GM19239 (cell line): ENCODE measurements around the gene DCAF10.
A peak's percentile ranks its signal among the peaks of the same experiment; 100 is the strongest.
"Not testable (repeated sequence)": the region's sequence is repeated elsewhere in the genome, so short reads cannot be mapped to it uniquely, and the experiment has no call there.

Experiments used
- DNase-seq: peaks from one replicate; pipeline ENCODE4 v3.0.0; 2011; ENCODE audit warnings: low spot score; ENCODE audit not compliant: insufficient read length
- FAIRE-seq: peaks from 2 replicates; lab custom pipeline; 2011; peaks lifted over from hg19 to GRCh38; lab: Jason Lieb, UNC

DCAF10 gene

DNA sequence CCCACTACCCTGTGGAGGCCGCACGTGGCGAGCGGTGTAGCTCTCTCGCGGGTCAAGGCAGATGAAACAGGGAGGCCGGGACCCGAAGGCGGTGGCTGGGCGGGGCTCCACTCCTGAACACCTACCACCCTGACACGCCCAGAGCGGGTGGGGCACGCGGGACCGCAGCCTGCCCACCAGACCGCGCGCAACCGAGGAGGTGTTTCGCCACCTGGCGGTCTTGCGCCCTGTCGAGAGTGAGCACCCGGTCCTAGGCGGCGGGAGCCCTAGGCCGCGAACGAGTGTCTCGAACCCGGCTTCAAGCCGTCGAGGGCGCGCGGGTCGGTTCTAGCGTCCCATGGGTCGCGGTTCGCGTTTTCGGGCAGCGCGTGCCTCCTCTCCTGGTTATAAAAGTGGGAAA, 13.5 kb upstream of the DCAF10 start:
- FAIRE-seq (no peak), DNase-seq (no peak)

DNA sequence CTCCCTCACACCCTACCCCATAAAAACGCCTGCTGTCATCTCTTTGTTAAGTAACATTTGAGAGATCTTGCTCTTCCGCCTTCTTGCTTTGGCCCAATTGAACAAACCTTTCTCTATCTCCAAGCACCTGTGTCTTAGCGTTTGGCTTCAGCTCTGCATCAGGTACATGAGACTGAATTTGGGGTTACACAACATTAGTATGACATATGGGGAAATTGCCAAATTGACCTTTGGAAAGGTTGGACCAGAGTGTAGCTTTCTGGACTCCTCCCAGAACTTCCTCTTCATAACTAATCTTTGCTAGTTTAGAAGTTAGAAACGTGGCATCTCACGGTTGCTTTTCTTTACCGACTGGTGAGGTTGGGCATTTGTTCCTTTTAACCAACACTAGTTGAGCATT, 12.3 kb upstream of the DCAF10 start:
- no peak for FAIRE-seq
- no peak for DNase-seq

DNA sequence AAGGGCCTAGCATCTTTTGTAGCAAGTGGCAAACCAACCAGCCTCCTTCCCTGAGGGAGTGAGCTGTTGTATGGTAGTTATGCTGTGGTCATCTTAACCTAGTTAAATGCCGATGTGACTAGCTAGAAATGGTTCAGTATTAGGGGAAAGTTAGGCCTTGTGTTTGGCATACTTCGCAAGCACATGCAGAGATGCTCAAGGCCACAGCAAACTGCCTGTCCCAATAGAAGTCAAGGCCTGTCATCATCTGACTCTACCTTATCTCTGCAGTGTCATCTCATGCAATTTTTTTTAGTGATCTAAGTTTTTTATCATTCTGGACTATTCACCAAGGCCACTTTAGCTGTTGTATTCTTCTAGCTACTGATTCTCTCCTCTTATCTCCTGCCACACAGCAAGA, 10.5 kb upstream of the DCAF10 start:
- FAIRE-seq (no peak), DNase-seq (no peak)

DNA sequence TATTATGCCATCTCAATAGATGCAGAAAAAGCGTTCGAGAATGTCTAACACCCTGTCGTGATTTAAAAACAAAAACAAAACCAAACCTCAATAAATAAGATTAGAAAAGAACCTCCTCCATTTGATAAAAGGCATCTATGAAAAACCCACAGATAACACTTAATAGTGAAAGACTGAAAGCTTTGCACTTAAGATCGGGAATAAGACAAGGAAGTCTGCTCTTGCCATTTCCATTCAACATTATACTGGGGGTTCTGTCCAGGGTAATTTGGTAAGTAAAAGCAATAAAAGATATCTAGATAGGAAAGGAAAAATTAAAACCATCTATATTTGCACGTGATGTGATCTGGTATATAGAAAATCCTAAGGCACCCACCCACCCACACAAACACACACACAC, 8.5 kb upstream of the DCAF10 start:
- FAIRE-seq (no peak), DNase-seq (no peak)

DNA sequence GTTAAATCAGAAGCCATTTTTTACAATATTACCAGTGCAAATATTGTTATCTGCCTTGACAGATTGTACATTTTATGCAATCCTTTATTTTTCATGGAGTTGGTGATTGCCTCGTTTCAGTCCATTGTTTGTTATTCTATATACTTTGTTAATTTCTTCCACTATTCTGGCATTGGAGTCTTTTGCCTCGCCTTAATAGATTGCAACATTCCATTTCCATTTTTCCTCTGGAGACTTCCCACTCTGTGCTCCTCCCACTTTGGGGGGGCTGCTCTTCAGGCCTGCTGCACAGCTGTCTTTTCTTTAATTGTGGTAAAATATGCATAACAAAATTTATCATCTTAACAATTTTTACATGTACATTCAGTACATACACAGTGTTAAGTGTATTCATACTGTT, 4.4 kb upstream of the DCAF10 start:
- FAIRE-seq (no peak), DNase-seq (no peak)

DNA sequence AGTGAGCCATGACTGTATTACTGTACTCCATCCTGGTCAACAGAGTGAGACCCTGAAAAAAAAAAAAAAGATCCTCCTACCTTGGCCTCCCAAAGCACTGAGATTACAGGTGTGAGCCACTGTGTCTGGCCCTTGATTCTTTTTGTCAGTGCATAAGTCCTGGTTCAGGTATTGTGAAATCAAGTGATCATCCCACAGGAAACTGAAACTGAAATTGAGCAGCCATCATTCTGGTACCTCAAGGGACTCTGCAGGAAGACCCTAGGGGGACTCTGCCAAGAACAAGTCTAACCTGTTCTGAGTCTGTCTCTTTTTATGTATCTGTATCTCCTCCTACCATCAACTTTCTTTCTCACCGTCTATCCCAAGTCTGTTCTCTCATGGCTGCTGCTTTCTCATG, 1.9 kb upstream of the DCAF10 start:
- DNase-seq, result no peak
- FAIRE-seq, result no peak

DNA sequence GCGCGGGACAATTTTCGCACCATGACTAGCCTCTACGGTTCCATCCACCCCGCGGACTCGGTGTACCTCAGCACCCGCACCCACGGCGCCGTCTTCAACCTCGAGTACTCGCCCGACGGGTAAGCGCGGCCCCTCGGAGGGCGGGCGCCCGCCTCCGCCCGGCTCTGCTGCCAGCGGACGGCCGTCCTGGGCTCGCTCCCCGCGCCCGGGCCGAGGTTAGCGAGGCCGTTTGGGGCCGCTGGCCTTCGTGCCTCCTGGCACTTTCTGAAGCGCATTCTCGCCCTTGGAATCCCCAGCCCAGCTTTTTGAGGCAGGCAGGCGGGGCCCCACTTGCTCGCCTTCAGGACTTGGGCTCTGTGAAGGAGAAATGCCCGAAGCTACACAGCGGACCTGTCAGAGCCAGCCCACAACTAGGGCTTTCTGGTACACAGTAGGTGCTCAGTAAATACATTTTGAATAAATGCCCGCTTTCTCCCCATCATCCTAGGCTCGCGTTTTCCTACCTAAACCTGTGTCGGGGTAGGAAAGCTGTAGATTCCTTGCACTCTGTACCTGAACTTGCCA, 772 bp downstream of the DCAF10 start:
- FAIRE-seq, result no peak
- DNase-seq, result no peak

DNA sequence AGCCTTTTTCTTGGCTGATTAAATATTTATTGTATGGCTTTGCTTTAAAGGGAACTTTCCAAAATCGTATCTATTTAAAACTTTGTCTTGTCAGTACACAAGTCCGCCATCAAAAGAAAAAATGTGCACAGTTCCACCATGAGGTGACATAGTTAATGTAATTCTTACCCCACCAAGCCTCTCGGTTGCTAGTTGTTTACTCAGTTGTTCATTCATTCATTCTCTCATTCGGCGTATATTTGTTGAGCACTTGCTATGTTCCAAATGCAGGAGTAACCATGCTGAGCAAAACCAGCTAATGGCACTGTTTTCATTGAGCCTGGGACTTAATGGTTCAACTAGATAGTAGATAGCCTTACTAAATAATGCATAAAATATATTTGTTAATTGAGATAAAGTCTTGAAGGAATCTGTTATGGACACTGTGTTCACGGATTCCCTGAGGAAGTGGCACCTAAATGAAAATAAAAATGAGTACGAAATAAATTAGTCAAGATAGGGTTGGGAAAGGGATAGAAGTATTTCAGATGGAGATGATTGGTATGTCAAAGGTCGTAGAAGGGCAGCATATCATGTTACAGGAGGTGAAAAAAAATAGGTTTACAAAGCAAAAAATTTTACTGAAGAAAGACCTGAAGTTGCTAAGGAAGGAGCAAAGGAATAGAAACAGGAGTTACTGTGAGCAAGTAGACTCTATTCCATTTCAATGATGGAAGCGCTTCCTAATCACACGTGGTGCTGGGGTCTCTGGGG, 1.5 kb downstream of the DCAF10 start:
- no peak for DNase-seq
- FAIRE-seq, result no peak

DNA sequence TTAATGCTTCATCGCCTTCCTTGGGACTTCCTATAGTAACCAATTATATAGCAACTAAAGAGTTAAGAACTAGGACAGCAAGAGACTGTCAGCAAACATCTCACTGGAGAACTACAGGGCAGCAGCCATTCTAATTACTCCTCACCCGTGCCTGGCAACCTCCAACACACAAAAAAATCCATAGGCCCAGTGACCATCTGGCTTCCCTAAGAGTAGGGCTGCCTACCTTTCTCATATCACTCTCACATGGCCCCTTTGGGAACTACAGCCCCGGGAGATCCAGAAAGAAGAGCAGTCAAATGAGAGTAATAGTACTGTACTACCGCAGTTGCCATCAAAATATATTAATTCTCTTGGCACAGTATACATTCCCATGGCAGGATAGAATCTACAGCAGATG, 5.7 kb downstream of the DCAF10 start:
- no peak for FAIRE-seq
- DNase-seq, result no peak

DNA sequence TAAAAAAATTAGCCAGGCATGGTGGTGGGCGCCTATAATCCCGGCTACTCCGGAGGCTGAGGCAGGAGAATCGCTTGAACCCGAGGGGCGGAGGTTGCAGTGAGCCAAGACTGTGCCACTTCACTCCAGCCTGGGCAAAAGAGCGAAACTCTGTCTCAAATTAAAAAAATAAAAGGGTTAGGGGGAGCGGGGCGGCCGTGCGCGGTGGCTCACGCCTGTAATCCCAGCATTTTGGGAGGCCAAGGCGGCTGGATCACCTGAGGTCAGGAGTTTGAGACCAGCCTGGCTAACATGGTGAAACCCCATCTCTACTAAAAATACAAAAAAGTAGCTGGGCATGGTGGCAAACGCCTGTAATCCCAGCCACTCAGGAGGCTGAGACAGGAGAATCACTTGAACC, 9.1 kb downstream of the DCAF10 start:
- DNase-seq, FAIRE-seq: not testable (repeated sequence)

DNA sequence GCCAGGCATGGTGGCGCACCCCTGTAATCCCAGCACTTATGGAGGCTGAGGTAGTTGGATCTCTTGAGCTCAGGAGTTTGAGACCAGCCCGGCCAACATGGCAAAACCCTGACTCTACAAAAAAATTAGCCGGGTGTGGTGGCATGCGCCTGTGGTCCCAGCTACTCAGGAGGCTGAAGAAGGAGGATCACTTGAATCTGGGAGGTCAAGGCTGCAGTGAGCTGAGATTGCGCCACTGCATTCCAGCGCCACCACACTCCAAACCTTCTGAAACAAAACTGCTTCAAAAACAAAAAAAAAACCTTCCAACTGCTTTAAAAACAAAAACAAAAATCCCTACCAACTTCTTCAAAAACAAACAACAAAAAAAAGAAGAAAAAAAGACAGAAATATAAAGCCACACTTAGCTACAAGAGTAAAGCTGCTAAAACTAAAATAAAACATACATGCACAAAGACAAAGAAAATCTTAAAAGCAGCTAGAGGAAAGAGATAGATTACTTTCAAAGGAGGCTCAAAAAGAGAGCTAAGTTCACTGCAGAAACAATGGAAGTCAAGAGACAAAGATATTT, 11.4 kb downstream of the DCAF10 start:
- no peak for DNase-seq
- no peak for FAIRE-seq

DNA sequence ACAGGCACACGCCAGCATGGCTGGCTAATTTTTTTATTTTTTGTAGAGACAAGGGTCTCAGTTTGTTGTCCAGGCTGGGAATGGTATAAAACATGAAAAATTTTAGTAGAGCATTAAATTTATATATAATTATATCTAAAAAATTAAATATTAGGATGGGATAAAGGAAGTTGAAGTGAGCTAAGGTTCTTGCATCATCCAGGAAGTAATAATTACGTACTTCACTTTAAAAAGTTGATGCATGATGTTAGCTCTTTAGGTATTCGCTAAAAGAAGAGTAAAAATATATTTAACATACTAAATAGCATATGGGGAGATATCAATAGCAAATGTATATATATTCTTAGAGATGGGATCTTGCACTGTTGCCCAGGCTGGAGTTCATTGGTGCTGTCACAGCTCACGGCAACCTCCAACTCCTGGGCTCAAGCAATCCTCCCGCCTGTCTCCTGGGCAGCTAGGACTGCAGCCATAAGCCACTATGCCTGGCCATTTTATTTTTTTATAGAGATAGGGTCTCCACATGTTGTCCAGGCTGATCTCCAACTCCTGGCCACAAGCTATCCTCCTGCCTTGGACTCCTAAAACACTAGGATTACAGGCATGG, 12.3 kb downstream of the DCAF10 start:
- DNase-seq, result no peak
- FAIRE-seq, result no peak

DNA sequence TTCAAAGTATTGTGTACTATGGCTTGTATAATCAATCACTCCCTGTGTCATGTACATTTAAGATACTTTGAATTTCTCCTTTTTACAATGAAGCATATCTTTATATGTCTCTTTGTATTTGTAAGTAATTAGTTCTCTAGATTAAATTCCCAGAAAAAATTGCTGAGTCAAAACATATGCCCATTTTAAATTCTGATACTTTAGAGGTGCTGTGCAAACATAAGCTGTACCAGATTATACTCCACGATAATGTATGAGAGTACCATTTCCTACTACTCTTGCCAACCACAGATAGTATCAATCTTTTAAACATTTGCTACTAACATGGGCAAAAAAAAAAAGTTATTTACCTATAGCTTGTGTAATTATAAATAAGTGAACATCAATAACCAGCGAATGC, 18.3 kb downstream of the DCAF10 start:
- FAIRE-seq, result no peak

DNA sequence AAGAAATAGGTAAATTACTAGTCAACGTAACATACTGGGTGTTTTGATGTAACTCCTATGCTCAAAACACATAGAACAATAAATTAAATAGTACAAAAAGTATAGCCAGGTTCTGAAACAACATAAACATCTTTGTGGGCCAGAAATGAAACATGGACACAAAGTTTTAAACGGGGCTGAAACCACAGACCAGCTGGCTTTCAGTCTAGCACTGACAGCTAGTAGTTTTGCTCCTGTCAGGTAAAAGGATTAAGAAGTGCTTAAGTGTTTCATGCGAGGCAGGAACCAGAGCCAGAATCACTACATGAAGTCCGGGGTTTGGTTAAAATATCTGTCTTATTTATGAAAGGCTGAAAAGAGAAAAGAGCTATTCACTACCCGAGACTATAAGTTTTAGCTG, 19.5 kb downstream of the DCAF10 start:
- DNase-seq (no peak), FAIRE-seq (peak; percentile 57)

More for the DNA sequence above, 18.3 kb downstream of the DCAF10 start:
- no peak for DNase-seq

DNA sequence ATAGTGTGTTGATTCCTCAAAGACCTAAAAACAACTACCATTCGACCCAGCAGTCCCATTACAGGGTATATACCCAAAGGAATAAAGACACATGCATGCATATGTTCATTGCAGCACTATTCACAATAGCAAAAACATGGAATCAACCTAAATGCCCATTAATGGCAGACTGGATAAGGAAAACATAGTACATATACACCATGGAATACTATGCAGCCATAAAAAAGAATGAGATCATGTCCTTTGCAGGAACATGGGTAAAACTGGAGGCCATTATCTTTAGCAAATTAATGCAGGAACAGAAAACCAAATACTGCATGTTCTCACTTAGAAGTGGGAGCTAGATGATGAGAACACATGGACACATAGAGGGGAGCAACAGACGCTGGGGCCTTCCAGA, 24.6 kb downstream of the DCAF10 start:
- FAIRE-seq, DNase-seq: not testable (repeated sequence)

DNA sequence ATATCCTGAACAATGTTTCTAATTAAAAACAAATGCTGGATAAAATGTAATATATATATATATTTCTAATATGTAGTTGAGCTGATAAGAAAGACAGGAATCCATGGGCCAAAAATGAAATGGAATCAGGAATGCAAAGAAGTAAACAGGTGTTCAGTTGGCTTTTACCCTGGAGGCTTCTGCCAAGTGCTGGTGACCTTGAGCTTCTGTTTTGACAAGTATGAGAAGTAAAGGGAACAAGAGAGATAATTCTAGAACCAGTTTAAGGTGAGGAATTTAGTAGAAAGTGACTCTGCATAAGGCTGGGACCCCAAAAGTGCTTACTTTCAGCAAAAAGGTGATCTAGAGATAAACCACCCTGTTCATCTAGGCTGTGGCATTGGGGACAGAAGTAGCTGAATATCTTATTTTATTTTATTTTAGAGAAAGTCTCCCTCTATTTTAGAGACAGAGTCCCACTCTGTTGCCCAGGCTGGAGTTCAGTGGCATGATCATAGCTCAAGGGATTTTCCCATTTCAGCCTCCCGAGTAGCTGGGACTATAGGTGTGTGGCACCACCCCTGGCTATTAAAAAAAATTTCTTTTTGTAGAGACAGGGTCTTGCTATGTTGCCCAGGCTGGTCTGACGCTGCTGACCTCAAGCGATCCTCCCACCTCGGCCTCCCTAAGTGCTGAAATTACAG, 27.0 kb downstream of the DCAF10 start:
- DNase-seq, result no peak
- no peak for FAIRE-seq

DNA sequence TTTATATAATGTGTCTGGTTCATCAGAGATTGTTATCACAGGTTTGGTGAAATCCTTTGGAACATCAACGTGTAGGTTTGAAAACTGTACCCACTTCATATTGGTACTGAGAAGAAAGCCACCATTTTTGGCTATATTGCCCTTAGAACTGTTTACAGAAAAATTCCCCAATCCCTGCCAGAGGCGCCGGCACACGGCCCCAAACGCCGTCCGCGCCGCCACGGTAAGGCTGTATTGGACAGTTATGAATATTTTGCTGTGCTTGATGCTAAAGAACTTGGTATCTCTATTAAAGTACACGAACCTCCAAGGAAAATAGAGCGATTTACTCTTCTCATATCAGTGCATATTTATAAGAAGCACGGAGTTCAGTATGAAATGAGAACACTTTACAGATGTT, 35.2 kb downstream of the DCAF10 start:
- no peak for FAIRE-seq
- DNase-seq, result no peak

DNA sequence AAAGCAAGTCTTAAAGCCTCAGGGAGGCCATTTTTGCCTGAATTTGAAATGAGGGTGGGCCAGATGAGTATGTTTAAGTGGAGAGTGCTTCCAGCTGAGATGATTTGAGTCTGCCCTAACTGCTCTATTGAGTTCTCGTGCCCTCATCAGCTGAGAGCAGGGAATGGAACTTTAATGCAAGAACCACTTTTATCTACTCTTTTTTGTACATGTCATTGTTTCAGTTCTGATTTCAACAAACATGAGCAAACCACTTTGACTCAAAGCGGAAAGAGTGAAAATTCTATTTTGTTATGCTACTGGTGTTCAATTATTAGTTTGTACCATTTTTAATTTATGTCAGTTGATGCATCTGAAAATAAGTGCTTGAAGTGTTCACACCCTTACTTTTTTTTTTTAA, 35.8 kb downstream of the DCAF10 start:
- no peak for DNase-seq
- FAIRE-seq, result peak; percentile 66

DNA sequence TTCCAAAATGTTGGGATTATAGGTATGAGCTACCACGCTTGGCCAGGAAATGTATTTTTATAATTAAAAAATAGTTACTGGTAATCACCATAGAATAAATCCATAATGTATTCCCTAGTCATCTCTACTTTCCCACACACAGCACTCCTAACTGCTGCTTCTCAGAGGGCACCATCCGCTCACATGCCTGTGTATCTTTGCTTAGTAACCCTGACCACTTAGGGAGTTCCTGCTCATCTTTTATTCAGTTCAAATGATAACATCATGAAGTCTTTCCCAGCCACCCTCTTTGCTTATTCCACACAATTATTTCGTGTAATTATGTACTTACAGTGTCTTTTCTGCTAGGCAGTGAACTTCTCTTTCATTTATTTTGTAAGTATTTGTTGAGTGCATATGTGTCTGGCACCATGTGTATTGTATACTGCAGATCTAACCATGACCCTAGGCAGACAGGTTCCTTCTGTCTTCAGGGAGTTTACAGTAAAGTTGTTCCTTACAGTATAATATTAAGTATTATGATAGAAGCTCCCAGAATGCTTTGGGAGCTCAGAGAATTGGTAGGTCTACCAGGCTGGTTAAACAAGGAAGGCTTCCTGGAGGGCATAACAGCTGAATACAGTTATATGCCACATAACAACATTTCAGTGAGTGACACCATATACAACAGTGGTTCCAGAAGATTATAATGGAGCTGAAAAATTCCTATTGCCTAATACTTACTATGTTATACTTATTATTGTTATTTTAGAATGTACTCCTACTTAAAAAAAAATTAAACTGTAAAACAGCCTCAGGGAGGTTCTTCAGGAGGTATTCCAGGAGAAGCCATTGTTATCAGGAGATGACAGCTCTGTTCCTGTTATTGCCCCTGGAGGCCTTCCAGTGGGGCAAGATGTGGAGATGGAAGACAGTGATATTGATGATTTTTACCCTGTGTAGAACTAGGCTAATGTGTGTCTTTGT, 39.2 kb downstream of the DCAF10 start:
- DNase-seq, result no peak
- FAIRE-seq, result no peak
